Psoas muscle (tissue), 8 donors: Measurements from ENCODE around the gene LRRC71. TPM values are rescaled to one million over a fixed set of nuclear protein-coding genes. Genes with fewer than 3 reads are reported as not detected.
"Not testable (repeated sequence)": the region's sequence is repeated elsewhere in the genome, so short reads cannot be mapped to it uniquely, and the experiment has no call there.

Source experiments
- ATAC-seq, 4 donors: fragments of 200-7000 bp; cut with Tn5 transposase; one replicate each; pipeline ENCODE4 v1.9.1; 2020; ENCODE audit warnings: moderate library complexity in 3 of 4, mild to moderate bottlenecking in 2 of 4
- DNase-seq, 2 donors: peaks; one replicate each; pipeline ENCODE4 v3.0.0-alpha.2; 2020
- H3K27ac ChIP-seq: fragments of 200-600 bp; one replicate; pipeline ENCODE4 v1.8.0; 2022
- H3K27me3 ChIP-seq, 3 donors: fragments of 200-600 bp in 1 of 3; one replicate each; pipeline versions ENCODE4 v1.6.1 to v1.8.0; 2013 to 2022; ENCODE audit warnings: low read length in 2 of 3, mild to moderate bottlenecking in 2 of 3, moderate library complexity in 1 of 3; ENCODE audit not compliant: insufficient read depth in 3 of 3
- H3K36me3 ChIP-seq, 2 donors: fragments of 200-600 bp in 1 of 2; one replicate each; pipeline versions ENCODE4 v1.6.1 to v1.8.0; 2013 to 2022; ENCODE audit warnings: low read depth in 1 of 2, mild to moderate bottlenecking in 1 of 2, moderate library complexity in 1 of 2; ENCODE audit not compliant: insufficient read depth in 1 of 2
- H3K4me1 ChIP-seq: fragments of 200-600 bp; one replicate; pipeline ENCODE4 v1.8.0; 2022
- H3K4me3 ChIP-seq: fragments of 200-600 bp; one replicate; pipeline ENCODE4 v1.8.0; 2022; ENCODE audit warnings: mild to moderate bottlenecking
- H3K9me3 ChIP-seq: fragments of 200-600 bp; one replicate; pipeline ENCODE4 v1.8.0; 2022
- WGBS, 3 donors: extraction: QIAGEN DNeasy Blood & Tissue Kit; methylation state at CpG; one replicate each; pipeline versions ENCODE4 v1.1.6 to v1.1.7; 2013; 5-methylcytosine and 5-hydroxymethylcytosine counted together
- intact Hi-C, 2 donors: fragments of 100-400 bp; cut with DNase I; formaldehyde crosslinking; loops; one replicate each; pipeline versions ENCODE4 v1.11.0 to v1.14.2; 2022
- polyA plus RNA-seq, 3 donors: library from polyadenylated mRNA; stranded (reverse); fragments of 200-250 nt; gene quantifications; one replicate each; pipeline ENCODE4 v1.2.3, GENCODE V29; 2013
- total RNA-seq, 4 donors: library from RNA; stranded (reverse); fragmentation: NEBNext Ultra II Directional in 2 of 4; extraction: Animal tissue kit (Norgen Biotek cat#: 25700) in 2 of 4; gene quantifications; one replicate each; pipeline versions ENCODE4 v1.2.1 to v1.2.4, GENCODE V29; 2021 to 2023
- TF ChIP-seq, protein P1 (sequence below): fragments of 200-600 bp; IDR thresholded peaks from one replicate; pipeline ENCODE4 v1.8.0; 2022; ENCODE audit warnings: antibody characterized with exemption
- donor health status: healthy with polysubstance abuse.
- donor health status: DM: no; HTN: no; CAD: no; lungs with moderate emphysema.
- donor health status: Bipolar disorder and iron deficiency.
- donor health status: healthy.
- donor health status: DM: yes; HTN: yes; CAD: no.
- donor health status: DM: no; HTN: no; CAD: no.
- donor health status: DM: no; HTN: no; CAD: no.
- donor health status: DM: yes; HTN: yes; CAD: no.

The LRRC71 gene
- total and polyA plus RNA-seq, 7 donors: 0.03 TPM; not detected in 5

DNA sequence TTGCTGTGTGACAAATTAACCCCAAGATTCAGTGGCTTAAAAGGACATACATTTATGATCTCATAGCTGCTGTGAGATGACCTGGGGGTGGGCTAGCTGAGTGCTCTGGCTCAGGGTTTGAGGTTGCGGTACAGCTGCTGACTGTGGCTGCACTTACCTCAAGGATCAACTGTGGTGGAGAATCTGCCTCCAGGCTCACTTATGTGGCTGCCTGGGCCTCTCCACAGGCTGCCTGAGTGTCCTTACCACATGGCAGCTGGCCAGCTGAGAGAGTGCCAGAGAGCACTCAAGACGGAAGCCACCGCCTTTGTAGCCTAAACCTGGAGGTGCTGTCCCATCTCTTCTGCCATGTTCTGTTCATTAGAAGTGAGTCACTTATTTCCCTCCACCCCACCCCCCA lies 5.7 kb downstream of the LRRC71 start:
- H3K4me3 ChIP-seq: no peak overlapping the region
- no peaks in the 10 kb centered on the region for H3K36me3 ChIP-seq
- DNase-seq (peak; percentile 52 to 68), ATAC-seq (no peak)
- no peak overlapping the region for H3K27ac ChIP-seq
- TF ChIP-seq, protein P1, sequence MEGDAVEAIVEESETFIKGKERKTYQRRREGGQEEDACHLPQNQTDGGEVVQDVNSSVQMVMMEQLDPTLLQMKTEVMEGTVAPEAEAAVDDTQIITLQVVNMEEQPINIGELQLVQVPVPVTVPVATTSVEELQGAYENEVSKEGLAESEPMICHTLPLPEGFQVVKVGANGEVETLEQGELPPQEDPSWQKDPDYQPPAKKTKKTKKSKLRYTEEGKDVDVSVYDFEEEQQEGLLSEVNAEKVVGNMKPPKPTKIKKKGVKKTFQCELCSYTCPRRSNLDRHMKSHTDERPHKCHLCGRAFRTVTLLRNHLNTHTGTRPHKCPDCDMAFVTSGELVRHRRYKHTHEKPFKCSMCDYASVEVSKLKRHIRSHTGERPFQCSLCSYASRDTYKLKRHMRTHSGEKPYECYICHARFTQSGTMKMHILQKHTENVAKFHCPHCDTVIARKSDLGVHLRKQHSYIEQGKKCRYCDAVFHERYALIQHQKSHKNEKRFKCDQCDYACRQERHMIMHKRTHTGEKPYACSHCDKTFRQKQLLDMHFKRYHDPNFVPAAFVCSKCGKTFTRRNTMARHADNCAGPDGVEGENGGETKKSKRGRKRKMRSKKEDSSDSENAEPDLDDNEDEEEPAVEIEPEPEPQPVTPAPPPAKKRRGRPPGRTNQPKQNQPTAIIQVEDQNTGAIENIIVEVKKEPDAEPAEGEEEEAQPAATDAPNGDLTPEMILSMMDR: no peak
- intact Hi-C loops: loop anchor here in 1 of 2 donors (5.0 kb wide), 1 partner anchor 89 kb away; no protein-coding TSS in a partner anchor
- peaks cover 0 to 87% (median 38%) of the 10 kb centered on the region in 3 donors for H3K27me3 ChIP-seq
- no peaks in the 10 kb centered on the region for H3K9me3 ChIP-seq
- WGBS, 3 donors: 41 to 46% (median 42%) methylated on average over 3 of the region's 3 CpGs
- H3K4me1 ChIP-seq: no peaks in the 10 kb centered on the region

DNA sequence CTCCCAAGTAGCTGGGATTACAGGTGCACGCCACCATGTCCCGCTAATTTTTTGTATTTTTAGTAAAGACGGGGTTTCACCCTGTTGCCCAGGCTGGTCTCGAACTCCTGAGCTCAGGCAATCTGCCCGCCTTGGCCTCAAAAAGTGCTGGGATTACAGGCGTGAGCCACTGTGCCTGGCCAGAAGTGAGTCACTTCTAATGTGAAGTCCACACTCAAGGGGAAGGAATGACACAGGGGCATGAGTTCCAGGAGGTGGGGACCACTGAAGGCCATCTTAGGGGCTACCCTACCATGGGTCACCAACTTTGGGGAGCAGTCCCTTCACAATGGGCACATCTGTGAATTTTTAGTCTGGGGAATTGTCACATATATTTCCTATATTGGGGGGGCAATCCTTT lies 6.3 kb downstream of the LRRC71 start:
- H3K4me1 ChIP-seq, H3K27ac ChIP-seq, H3K9me3 ChIP-seq, H3K4me3 ChIP-seq, H3K36me3 ChIP-seq, ATAC-seq: not testable (repeated sequence)
- H3K27me3 ChIP-seq: peaks cover 0 to 83% (median 36%) of the 10 kb centered on the region in 3 donors
- DNase-seq: peak in 1 of 2 donors; percentile 25
- intact Hi-C loops: loop anchor here in 1 of 2 donors (5.0 kb wide), 1 partner anchor 89 kb away; no protein-coding TSS in a partner anchor
- 81 to 85% (median 81%) methylated on average over 6 of the region's 6 CpGs for WGBS, 3 donors

DNA sequence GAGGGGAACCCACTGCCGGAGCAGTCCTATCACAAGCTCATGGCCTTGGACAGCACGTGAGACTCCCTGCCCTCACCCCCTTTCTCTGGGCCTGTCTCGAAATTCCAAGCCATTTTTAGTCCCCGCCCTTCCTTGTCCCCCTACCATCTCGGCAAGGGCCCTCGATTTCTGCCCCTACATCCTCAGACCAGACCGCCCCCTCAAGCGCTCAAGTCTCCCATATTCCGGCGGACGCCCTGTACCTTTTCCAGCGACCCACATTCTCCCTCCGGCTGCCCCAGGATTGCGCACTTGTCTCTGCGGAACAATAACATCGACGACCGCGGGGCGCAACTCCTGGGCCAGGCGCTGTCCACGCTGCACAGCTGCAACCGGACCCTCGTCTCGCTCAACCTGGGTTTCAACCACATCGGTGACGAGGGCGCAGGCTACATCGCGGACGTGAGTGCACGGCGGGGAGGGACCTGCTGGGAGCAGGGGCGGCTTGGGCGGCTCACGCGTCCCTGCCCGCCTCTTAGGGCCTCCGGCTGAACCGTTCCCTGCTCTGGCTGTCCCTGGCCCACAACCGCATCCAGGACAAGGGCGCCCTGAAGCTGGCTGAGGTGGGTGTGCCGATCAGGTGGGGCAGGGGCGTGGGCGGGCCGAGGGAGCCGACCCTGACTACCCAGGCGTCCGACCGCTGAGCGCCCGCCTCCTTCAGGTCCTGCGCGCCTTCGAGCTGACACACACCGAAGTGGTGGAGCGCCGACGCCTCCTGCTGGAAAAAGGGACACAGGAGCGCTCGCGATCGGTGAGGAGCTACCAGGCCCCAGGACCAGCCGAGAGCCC lies 7.0 kb downstream of the LRRC71 start:
- H3K4me3 ChIP-seq: peak overlapping the region; percentile 48
- intact Hi-C loops: loop anchor here in 1 of 2 donors (5.0 kb wide), 1 partner anchor 90 kb away; no protein-coding TSS in a partner anchor
- ATAC-seq: peak; percentile 56 to 74 (median 62)
- H3K36me3 ChIP-seq: no peaks in the 10 kb centered on the region
- peak; percentile 69 to 81 for DNase-seq
- peaks cover 0 to 76% (median 31%) of the 10 kb centered on the region in 3 donors for H3K27me3 ChIP-seq
- WGBS, 3 donors: 5 to 8% (median 7%) methylated on average over 52 to 64 of the region's 64 CpGs
- TF ChIP-seq, protein P1: peak; percentile 62
- H3K27ac ChIP-seq: no peak overlapping the region
- no peaks in the 10 kb centered on the region for H3K4me1 ChIP-seq
- no peaks in the 10 kb centered on the region for H3K9me3 ChIP-seq

DNA sequence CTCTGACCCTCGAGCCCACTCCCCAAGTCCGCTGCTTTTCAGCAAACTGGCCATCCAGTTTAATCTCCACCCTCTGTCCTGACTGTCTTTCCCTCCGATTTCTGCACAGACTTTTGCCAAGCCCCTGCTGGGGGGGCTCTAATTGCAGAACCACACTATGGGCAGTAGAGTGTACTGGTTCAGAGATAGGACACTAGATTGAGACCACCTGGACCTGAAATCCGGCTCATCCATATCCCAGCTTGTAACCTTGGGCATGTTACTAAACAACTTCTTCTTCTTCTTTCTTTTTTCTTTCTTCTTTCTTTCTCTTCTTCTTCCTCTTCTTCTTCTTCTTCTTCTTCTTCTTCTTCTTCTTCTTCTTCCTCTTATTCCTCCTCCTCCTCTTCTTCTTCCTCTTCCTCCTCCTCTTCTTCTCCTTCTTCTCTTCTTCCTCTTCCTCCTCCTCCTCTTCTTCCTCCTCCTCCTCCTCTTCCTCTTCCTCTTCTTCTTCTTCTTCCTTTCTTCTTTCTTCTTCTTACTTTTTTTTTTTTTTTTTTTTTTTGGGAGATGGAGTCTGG lies 7.7 kb downstream of the LRRC71 start:
- Histone ChIP-seq H3K9me3 (no peaks in the 10 kb centered on the region), H3K36me3 (no peaks in the 10 kb centered on the region), H3K4me3 (no peak overlapping the region), H3K27ac (no peak overlapping the region), H3K27me3 (peaks cover 0 to 69% (median 29%) of the 10 kb centered on the region in 3 donors), H3K4me1 (no peaks in the 10 kb centered on the region)
- ATAC-seq (peak in 2 of 4 donors; percentile 4 to 5), DNase-seq (no peak)
- intact Hi-C loops: loop anchor here in 1 of 2 donors (5.0 kb wide), 1 partner anchor 91 kb away; no protein-coding TSS in a partner anchor
- WGBS, 3 donors: 10 to 13% (median 11%) methylated on average over 4 of the region's 4 CpGs
- TF ChIP-seq, protein P1: no peak
